Epithelial cell of prostate (primary cell): ENCODE measurements around the gene MCTP1.
A peak's percentile ranks its signal among the peaks of the same experiment; 100 is the strongest.

Experiments used
- DNase-seq: peaks from one replicate; pipeline ENCODE4 v3.0.0-alpha.2; 2011; ENCODE audit warnings: low read depth, low spot score
- H3K27ac ChIP-seq: fragments of 450-650 bp; 2 replicates; pipeline ENCODE4 v1.5.1; 2017; ENCODE audit warnings: mild to moderate bottlenecking

The MCTP1 gene

DNA sequence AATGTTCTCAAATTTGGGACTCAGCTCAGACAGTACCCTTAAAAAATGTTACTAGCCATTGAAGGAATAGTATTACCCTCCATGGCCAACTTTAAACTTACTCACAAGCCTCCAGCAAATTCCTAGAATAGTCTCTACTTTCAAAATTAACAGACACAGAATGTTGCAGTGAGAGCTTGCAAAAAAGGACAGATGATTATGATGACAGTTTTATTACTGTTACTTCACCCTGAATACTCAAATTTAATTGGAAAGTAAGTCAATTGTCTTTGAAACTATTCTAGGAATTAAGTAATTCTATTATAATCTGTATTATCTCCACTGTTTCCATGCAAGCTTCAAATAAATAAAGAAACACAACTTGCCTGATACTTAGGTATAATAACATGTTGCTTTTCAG is 378.1 kb downstream of the MCTP1 start:
- DNase-seq, result no peak
- H3K27ac ChIP-seq, result no peak overlapping the region

DNA sequence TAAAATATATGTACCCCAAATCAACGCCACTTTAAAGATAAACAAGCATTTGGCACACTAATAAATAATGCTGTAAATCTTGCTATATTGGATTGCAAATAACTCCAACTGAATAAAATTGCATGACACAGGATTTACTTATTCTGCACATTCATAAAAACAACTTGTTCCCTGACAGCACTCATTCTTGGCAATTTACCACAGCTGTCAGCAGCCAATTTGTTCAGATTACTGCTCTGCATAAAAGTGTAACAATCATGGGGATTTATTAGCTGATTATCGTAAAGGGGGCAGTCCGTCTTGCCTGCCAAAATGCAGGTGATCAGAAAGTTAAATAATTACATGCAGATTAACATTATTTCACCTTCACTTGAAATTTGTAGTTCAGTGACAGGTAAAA is 381.2 kb downstream of the MCTP1 start:
- DNase-seq, result no peak
- H3K27ac ChIP-seq, result no peak overlapping the region

DNA sequence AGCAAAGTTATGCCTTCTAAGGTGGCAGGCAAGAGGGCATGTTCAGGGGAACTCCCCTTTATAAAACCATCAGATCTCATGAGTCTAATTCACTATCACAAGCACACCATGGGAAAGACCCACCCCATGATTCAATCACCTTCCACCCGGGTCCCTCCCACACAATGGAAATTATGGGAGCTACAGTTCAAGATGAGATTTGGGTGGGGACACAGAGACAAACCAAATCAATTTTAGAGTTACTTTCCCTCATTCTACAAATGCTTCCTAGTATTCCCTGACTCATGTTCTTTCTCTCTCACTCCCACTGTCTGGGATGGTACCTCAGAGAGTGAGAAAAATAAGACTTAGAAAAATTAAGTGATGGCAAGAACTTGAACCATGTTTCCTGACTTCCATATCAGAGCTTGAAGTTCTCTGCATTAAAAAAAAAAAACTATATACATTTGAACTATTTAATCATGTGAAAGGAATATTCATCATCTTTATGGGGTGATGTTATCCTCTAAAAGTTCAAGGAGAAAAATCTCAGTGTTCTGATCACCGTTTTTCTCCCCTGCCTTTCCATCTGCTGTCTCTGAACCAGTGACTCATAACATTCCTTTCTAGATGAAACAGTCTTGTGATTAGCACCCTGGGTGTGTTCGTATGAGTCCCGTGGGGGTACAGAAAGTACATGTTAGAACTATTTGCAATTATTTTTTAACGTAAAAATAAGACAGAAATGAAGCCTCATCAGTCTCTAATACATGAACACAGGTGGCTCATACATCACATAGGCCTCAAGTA is 383.5 kb downstream of the MCTP1 start:
- H3K27ac ChIP-seq, result peak overlapping the region; percentile 43
- peak; percentile 3 for DNase-seq

DNA sequence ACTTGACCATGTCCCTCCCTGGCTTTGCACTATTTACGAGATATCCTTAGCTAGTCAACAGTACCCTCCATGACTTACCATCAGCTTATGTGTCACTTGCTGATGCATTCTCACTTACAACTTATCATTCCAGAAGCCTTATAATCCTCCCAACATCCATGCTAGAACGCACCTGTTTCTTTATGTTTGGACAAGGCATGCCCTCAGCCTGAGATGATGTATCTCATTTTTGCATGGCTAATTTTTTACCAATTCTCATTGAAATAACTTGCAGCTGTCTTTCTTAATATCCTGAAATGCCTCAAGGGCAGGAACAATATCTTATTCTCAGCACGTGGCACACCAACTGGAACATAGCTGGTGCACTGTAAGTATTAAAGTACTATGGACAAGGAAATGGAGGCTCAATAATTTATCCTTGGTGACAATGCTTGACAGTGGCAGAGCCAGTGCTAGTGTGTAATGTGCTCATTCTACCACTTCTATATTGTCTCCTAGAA is 384.8 kb downstream of the MCTP1 start:
- H3K27ac ChIP-seq, result no peak overlapping the region
- DNase-seq, result no peak

DNA sequence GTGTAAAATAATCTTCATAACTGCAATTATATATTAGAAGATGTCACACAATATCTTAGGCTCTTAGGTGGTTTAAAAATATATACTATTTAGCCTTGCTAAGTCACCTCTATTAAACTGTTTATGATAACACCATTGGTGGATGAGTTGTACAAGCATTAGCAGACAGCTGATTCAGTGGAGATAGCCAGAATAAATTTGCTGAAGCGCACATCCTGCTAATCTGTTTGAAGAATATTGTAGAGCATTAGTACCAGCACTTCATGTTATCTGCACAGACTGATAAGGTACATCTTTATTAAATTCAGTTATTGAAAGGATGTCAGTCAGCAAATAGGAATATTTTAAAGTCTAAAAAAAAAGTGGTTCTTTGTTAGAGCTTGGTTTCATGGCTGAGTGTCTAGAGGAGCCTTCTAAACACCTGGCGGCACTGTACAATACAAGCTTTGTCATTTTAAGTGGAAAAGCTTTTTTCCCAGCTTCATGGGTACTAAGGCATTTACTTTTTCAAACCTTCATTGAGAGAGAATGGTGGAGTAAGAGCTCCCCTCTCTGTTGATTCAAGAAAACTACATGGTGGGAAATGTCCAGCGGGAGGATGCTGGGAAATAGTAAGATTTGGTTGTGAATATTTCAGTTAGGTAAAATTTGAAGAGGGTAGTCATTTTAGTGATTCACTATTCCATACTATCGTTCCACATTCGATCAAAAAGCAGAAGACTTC is 391.3 kb downstream of the MCTP1 start:
- no peak overlapping the region for H3K27ac ChIP-seq
- no peak for DNase-seq

DNA sequence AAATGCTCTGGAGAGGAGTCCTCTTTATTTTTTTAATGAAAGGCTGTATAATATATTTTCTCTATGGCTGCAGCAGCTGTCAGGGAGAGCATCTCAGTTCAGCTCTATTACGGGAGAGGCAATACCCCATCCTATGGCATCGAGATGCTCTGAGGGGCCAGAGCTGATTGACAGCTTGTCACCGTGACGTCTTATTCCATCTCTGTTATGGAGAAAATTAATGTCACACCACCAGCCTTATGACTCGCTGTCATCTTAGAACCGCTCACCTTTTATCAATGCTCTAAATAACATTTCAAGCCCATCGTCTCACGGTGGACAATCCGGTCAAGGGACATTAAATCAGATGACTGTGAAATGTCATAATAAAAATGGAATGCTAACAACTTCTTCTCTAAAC is 392.9 kb downstream of the MCTP1 start:
- H3K27ac ChIP-seq, result no peak overlapping the region

DNA sequence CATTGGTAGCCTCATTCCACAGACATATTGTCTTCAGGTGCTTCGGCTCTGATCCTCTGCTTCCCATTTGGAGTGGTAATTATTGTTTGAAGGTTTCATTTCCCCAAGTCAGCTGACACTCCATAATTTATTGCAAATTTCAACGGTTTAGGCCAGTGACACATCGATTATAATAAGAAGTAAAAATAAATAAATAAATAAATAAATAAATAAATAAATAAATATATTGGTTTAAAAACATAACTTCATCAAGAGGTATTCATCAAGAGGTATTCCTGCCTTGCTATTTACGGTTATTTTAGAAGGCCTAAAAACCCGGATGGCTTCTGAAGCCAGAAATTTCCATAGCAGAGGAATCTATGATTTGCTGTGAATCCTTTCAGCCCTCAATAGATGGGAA is 393.3 kb downstream of the MCTP1 start:
- H3K27ac ChIP-seq, result no peak overlapping the region
- DNase-seq, result no peak

More for the DNA sequence above, 392.9 kb downstream of the MCTP1 start:
- DNase-seq, result no peak

DNA sequence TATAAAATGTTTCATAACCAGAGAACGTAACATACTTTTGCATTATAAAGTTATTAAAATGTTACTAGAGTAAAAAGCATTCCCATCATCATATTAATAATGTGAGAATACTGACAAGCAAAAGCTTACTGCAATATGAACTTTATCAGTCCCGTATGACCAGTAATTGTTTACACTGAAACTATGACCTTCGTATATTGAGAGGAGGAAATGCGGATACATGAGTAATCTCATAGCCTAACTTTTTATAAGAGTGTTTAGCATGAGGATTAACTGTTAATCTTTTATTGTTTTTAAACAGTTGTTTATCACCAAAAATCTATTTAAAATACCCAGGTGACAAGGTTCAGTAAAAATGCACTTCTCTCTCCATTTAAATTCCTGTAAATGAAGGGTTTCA is 394.0 kb downstream of the MCTP1 start:
- no peak for DNase-seq
- no peak overlapping the region for H3K27ac ChIP-seq

DNA sequence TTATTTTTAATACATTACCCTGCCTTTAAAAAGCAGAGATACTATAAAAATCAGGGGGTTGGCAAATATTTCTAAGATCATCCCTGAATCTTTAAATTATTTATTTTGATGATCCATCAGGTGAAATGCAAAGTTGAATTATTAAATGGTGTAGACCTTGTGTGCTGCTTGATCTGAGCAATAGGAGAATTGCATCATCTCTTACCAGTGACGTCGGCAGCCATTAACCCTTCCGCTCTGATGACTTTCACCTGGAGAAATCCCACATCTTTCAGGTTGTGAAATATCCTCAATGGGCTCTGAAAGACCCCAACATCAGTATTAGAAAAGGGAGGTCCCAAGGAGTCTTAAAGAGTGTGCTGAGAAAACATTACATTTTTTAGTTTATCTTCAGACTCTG is 396.2 kb downstream of the MCTP1 start:
- DNase-seq, result no peak
- no peak overlapping the region for H3K27ac ChIP-seq

DNA sequence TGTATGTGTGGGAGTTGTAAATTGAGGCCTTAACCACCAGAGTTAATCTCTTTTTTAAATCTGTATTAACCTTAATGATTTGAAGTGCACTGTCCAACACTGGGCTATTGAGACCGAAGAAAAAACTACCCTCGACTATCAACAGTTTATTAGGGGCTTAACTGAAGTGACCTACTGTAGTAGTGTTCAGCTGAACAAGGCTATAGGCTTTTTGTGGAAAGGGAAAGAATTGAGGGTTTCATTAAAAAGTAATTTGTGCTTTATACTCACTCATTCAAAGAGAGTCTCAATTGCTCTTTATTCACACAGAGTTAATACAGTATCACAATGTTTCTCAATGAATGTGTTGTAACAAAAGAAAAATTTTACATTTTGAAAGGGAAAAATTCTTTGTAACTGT is 399.0 kb downstream of the MCTP1 start:
- no peak for DNase-seq
- no peak overlapping the region for H3K27ac ChIP-seq

DNA sequence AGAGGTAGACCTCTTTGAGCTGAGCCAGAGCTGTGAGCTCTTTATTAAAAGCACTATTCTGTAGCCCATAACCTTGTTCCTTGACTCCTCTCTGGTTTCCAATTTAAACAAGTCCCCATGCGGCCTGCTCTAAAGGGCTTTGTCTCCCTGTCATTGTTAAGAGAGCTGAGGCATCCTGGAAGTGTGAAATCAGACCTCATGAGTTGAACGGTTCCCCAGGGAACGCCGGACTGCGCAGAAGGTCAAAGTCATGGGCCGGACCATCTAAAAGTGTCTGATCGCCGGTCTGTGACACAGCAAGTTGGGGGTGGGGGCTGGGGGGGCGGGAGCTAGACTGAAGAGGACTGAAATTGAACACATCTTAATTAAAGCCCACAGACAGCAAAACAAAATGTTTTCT is 400.6 kb downstream of the MCTP1 start:
- DNase-seq, result no peak
- H3K27ac ChIP-seq, result no peak overlapping the region

DNA sequence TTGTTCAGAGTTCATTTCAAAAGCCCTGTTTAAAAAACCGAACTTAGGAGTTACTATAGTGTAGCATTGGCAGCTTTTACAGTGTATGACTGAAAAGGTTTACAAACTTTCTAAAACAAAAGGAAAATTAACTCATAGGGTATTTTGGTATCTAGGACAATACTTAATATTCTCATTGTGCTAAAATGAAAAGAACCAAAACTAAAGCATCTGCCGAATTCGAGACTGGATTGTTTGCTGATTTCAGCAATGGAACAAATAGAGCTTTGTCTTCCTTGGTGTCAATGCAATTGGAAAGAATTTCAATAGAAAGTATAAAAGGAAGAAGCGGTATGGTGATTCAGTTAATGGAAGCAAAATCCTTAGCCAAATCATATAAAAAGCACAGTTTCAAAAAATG is 412.4 kb downstream of the MCTP1 start:
- DNase-seq, result no peak
- no peak overlapping the region for H3K27ac ChIP-seq

DNA sequence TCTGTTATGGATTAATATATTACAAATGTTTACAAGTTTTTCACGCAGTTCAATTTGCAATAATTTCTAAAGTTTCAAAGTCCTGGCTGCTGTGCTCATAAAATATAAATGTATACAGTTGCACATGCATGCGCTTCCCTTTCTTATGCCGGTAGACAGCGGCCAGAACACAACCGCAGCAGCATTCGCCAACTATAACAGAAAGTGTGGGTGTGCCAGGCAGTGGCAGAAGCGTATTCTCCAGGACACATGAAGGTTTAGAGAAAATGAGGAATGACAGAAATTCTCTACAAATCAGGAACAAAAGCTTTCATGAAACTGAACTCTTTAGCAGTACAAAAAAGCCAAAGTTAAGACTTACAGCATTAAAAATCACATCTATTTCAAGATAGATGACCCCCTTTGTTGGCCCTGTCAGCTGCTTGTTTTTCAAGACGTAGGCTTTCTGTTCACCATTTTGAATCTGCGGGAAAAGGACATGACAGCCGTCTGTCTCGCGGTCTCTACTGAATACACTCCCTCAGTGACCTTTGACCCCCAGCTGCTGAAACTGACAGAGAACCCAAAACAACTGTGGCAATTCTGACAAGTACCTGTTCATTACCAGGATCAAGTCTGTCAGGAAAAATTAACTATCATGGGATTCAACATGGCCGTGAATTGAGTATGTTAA is 414.2 kb downstream of the MCTP1 start:
- DNase-seq, result no peak
- H3K27ac ChIP-seq, result no peak overlapping the region

DNA sequence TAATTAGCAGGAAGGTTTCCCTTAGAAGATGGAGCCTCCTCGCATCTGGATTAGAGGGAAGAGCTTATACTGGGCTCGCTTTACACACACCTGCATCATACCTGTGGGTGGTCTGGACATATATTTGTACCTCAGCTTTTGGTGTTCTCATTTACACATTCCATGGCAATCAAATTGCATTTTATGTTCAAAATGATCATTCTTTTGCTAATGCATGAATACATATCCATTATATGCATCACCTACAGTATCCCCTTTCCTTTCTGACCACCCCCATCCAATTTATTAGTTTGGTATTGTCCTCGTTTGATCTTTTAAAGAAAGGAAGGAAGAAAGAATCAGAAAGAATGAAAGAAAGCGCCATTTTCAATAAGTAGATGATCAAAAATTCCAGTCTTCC is 415.0 kb downstream of the MCTP1 start:
- no peak overlapping the region for H3K27ac ChIP-seq
- no peak for DNase-seq

DNA sequence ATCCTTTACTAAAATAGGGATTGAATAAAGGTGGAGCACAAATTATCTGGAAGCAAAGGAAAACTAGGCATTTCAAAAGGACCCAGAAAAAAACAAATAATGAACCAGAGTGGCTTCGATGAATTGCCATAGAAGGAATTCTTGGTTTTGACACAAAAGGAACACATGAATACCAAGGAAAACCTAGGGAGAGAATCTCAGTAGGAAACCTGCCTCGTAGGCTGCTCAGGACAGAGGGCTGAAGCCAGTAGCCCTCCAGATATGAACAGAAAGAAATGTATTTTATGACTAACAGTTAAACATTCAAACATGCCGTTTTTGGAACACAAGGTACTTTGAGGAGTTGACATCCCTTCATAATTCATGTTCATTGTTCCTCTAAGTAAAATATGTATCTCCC is 420.9 kb downstream of the MCTP1 start:
- no peak for DNase-seq
- no peak overlapping the region for H3K27ac ChIP-seq

DNA sequence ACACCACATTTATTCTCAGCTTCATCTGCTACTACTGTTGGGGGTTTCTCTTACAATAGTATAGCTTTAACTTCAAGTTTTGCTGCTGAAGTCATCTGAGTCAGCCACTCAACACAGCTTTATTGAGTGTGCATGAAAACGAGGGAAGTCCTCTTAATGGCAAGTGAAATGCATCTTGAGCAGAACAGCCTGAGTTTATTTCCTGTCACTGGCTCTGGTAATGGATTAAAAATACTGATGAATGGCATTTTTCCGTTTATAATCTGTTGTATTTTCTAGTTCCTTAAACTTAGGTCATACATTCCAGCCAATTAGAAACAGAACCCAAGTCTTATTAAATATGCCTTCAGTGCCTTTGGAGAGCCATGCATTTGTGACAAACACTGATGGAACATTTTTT is 427.8 kb downstream of the MCTP1 start:
- H3K27ac ChIP-seq, result no peak overlapping the region
- no peak for DNase-seq

DNA sequence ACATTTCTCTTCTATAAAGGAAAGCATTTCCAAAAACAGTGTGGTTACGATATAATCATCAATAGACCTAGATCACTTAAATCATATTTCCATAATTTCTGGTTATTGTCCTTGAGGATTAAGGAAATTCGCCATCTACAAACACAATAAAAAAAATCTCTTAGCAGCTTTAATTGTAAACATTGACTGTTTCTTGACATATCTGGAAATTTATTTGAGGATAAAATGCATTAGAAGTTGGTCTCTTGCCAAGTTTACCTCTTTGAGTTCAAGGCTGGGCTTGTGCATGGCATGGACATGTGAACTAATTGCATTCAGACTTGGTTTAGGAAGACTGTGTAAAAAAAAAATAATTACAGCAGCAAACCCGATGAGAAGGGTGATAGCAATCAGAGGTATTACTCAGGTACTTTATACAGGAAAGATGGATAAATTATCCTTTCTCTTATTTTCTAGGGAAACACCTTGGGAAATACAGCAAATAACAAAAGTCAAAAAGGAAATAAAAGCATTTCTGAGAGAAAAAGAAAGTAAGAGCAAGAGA is 428.6 kb downstream of the MCTP1 start:
- no peak overlapping the region for H3K27ac ChIP-seq
- DNase-seq, result no peak

DNA sequence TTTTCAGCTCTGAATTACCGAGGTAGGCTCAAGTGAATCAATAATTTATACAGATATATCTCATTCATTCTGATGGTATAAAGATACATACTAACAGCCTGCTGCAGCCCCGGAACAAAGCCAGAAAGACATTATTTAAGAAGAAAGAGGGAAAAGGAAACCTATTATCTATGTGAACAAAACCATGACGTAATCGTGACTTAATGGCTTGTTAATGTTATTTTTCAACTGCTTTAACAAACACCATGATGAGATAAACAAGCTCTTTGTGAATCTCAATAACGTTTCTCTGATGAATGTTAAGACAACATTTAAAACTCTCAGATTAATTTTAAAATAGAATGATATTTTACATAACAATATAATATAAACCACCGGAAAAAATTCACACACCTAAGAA is 429.4 kb downstream of the MCTP1 start:
- DNase-seq, result no peak
- H3K27ac ChIP-seq, result no peak overlapping the region

DNA sequence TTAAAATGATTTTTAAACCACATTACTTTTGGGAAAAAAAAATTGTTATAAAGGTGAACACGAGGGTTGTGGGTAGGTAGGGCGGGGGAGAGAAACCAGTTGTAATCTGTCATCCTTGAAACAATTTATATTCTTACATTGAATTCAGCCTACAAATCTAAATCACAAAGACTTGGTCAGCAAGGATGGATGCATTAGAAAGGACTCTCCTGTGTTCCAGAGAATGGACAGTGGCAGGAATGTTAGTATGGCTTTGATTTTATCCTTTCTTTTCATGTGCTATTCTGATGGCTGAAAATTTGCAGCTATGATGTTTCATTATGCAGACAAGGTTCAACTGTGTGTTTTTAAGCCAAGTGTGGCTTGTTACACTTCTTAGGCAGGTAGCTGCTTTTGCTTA is 431.8 kb downstream of the MCTP1 start:
- DNase-seq, result no peak
- H3K27ac ChIP-seq, result no peak overlapping the region

DNA sequence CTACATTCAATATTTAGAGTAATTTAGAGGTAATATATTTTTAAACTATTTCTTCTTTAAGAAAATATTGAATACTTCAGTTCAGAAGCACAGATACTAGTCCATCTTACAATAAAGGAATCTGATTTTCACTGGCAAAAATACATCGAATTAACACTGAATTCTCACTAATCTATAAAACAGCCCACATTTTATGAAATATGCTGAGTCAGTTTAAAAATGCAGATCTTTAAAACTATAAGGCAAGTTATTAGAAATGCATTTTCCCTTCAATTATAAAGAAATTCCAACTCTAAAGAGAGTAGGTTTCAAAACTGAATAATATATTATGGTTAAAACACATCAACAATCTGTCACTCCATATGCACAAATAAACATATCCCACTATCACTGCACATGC is 433.9 kb downstream of the MCTP1 start:
- H3K27ac ChIP-seq, result no peak overlapping the region
- no peak for DNase-seq
